Panc1 (cell line): ENCODE measurements around the gene TTC39B.

ENCODE experiments used
- CTCF ChIP-seq: fragments of 450-650 bp; IDR thresholded peaks from 2 replicates; pipeline ENCODE4 v1.5.1; 2017; ENCODE audit warnings: mild to moderate bottlenecking
- POLR2AphosphoS5 ChIP-seq: IDR thresholded peaks from 2 replicates; pipeline ENCODE4 v1.6.1; 2012; ENCODE audit warnings: mild to moderate bottlenecking, low read depth, low read length, moderate library complexity
- REST ChIP-seq, 2 experiments: IDR thresholded peaks; 2 replicates each; pipeline ENCODE4 v1.6.1; 2011 to 2012; ENCODE audit warnings: low read depth in 2 of 2, control low read depth in 1 of 2, low read length in 1 of 2, mild to moderate bottlenecking in 1 of 2, moderate library complexity in 1 of 2; ENCODE audit not compliant: insufficient read depth in 1 of 2
- SIN3A ChIP-seq: IDR thresholded peaks from 2 replicates; pipeline ENCODE4 v1.6.1; 2012; ENCODE audit warnings: low read depth, mild to moderate bottlenecking, low read length, moderate library complexity, borderline replicate concordance; ENCODE audit not compliant: insufficient read depth

- TF ChIP-seq CTCF (no peak), REST (IDR thresholded peaks at IDR 0.05; ENCODE audit: insufficient read depth in 1 of 2, low read depth in 2 of 2, low read length in 1 of 2) (no peak), POLR2AphosphoS5 (no peak), SIN3A (no peak)
These were observed 38.2 kb downstream of the TTC39B start for GRCh38 chr9:15268782-15269181.
